Peyer's patch (tissue), 4 donors: ENCODE results near the gene KCNC4.

Experiments
- CTCF ChIP-seq, 6 experiments: fragments of 450-650 bp in 4 of 6; fragments of 200-600 bp in 2 of 6; sonication (generic) in 1 of 6; IDR thresholded peaks; one replicate each; pipeline ENCODE4 v1.5.1; 2017 to 2019; ENCODE audit warnings: antibody characterized with exemption in 6 of 6, mild to moderate bottlenecking in 3 of 6, moderate library complexity in 1 of 6
- POLR2A ChIP-seq, 2 donors: fragments of 450-650 bp; IDR thresholded peaks; one replicate each; pipeline ENCODE4 v1.5.1; 2017; ENCODE audit warnings: antibody characterized with exemption in 2 of 2, mild to moderate bottlenecking in 2 of 2, moderate library complexity in 2 of 2

- TF ChIP-seq CTCF (IDR thresholded peaks at IDR 0.05) (no peak), POLR2A (IDR thresholded peaks at IDR 0.05) (no peak)
Measured at GRCh38 chr1:110170766-110171733, 39.1 kb upstream of the KCNC4 start.
